GM21737 (cell line): ENCODE data around the gene FGF11.

Experiments
- ATAC-seq: cut with Tn5 transposase; IDR thresholded peaks from one replicate; pipeline ENCODE4 v1.9.1; 2021; ENCODE audit warnings: mild to moderate bottlenecking, moderate library complexity; ENCODE audit not compliant: unreplicated experiment

The FGF11 gene

GRCh38 chr17:7439462-7440112, at the start of gene FGF11:
TSS of gene FGF11 (plus strand) at chr17:7439512. CDS start at chr17:7439621, 109 bp downstream.
- ATAC-seq: no peak

DNA sequence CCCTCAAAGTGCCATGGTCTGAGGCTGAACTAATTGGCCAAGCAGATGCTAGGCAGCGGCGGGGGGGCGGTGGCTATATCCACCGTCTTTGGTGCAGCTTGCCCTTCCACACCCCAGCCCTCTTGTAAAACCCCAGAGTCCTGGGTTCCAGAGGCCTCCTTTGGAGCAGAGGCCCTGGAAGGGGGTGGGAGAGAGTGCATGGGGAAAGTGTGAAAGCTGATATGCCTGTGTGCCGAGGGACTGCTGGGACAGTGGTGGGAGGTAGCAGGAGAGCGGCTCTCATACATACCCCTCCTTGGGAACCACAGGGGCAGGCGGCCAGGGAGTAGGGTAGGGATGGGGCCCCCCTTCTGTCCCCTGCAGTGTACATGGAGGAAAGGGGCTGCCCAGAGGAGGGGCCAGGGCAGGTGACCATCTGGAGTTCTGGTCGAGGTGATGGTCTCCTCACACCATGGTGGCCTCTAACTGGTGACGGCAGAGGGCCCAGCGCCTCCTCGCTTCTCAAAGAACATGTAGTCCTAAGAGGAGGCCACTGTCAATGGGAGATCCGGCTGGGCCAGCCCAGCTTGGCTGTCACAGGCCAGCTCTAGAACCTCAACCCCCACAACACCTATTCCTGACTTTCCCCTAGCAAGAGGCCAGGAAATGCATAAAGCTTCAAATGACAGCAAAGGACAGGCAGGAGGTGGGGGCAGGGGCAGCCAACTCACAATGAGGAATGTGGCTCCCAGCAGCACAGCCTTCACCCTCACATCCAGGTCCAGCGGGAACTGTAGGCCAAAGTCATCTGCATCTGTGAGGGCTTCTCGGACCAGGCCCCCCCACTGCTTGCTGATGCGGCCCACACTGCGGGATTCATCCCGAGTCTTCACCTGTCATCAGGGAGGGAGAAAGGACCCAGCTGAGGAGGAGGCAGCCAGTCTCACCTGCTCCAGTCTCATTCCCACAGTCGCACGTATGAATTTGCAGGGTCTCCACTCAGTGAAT, 49.1 kb upstream of the FGF11 start:
- ATAC-seq: no peak

GRCh38 chr17:7391307-7391706, 48.0 kb upstream of the FGF11 start:
- ATAC-seq: no peak

DNA sequence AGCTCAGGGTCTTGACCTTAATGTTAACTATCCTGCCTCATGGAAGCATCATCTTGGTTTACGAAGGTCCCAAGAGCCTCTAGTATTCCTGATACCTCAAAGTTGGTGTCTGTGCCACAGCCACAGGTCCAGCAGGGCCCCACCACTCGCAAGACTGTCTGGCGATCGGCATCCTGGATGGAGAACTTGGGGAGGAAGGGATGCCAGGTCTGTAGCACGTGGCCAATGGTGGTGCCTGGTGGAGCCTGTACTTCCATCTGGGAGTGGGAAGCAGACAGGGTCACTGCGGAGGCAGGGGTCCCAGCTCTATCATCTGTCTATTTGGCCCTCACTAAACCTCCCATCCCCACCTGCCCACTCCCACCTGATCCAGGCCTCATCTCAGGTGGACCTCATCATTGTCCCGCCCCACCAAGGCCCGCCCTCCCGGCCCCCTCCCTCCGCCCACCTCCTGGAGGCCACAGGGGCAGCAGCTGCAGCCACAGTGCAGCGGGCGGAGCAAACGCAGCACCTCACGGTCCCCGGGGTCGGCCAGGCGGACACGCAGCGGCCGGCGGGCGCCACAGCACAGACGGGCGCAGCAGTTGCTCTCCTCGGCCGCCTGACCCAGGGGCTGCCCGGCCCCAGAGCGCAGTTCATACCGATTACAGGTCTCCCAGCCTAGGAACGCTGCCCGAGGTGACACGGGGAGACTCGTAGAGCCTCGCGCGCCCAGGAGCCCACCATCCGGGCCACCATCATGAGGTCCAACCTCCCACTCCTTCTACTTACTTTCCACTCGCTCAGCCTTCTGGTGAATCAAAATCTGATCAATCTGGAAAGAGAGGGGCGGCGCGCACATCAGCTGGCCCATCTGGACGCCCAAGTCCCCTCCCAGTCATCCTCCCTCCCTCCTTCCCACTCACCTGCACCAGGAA, 46.4 kb upstream of the FGF11 start:
- no peak for ATAC-seq

DNA sequence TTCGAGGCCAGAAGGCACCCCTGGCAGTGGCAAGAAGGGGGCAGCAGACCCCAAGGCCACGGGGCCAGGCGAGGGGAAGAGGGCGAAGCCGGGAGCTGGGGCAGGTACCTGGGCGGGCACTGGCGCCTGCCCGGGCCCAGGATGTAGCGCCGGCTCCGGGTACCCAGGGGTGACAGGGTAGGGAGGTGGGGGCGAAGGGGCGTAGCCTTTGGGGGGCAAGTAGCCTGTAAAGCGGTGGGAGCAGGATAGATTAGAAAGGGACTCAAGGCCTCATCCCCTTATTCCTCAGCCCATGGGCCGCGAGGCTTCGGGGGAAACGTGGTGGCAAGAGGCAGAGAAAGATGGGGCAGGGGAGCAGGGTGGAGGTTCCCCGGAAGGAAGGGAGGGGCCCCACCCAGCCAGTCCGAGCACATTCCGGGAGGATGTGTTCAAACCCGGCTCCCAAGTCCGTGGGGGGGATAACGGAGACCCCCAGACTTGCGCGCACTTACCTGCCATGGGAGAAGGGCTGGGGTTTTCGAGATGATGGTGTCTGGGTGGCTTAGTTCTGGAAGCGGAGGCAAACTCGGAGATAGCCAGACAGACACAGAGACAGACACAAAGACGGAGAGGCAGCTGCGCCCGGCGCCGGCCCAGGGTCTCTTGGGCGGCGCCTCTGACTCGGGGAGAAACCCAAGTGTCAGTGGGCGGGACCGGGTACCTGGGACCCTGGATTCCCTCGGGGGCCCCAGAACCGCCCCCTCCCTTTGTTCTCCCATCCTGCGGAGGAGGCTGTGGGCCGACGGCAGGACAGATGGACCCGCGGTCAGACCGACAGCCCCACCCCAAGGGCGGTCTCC, 45.5 kb upstream of the FGF11 start:
- ATAC-seq: peak; percentile 51

DNA sequence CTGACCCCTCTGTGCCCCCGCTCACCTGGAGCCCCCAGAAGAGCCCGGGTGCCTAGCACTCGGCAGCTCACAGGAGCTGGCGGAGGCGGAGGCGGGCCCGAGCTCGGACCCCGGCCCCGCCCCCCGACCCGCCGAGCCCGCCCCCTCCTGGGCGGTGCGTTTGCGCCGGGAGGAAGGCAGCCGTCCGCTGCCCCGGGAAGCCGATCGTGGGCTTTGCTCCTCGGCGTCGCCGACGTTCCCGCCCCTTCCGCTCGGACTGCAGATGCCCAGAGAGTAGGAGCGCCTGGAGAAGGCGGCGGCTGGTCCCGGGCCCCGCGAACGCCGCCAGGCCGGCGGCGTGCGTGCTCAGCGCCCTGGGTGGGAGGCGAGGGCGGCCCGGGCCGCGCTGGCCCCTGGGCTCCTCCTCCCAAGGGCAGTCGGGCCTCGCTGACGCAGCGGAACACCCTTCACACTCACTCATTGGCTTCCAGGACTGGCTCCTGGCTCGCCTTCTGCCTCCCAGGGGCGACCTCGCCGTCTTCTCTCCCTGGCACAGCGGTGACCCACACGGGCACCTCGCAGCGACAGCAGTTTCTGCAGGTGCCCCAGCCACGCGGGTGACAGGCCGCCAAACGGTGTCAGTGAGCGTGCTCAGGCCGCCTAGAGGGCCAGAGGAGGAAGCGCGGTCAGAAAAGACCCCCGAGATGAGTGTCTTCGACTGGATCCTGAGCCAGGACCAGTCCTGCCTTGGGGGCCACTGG, 44.7 kb upstream of the FGF11 start, which contains the start of gene PLSCR3:
Gene PLSCR3, minus strand, starts transcription at position 74 of the 740 bp plus-strand sequence. CDS start 415 bp downstream, outside the sequence.
- ATAC-seq: peak; percentile 69

- no peak for ATAC-seq
Measured at GRCh38 chr17:7396147-7396546, 43.2 kb upstream of the FGF11 start.

- ATAC-seq: no peak
Measured at GRCh38 chr17:7398612-7399011, 40.7 kb upstream of the FGF11 start.

DNA sequence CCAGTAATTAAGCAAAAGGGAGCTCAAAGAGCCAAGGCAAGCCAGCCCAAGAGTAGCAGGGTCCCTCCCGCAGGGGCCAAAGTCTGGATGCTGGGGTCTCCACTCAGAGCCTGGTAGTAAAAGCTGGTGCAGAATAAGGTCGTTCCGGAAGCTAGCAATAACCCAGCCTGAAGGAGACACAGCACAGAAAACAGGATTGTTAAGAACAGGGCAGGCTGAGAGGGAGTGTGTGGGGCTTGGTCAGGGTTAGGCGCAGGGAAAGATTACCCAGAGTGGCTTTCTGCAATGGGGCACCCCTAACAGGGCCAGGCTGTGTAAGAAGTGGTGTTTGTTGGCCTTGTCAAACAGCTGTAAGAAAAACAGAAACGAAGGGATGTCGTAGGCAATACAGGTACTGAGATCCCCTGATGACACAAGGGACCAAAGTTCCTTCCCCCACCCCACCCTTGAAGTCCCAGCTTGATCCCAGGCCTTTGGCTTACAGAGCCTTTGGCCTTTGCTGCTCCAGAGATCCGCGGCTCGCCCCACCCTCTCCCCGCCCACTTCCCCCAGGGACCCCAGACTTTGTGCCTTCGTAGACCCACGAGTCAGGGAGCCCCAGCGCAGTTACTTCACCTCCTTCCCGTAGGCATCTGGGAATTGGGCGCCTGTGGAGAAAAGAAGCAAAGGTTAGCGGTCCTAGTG, 36.1 kb upstream of the FGF11 start:
- ATAC-seq: no peak

- ATAC-seq: no peak
Measured at GRCh38 chr17:7403727-7403976, 35.7 kb upstream of the FGF11 start.

DNA sequence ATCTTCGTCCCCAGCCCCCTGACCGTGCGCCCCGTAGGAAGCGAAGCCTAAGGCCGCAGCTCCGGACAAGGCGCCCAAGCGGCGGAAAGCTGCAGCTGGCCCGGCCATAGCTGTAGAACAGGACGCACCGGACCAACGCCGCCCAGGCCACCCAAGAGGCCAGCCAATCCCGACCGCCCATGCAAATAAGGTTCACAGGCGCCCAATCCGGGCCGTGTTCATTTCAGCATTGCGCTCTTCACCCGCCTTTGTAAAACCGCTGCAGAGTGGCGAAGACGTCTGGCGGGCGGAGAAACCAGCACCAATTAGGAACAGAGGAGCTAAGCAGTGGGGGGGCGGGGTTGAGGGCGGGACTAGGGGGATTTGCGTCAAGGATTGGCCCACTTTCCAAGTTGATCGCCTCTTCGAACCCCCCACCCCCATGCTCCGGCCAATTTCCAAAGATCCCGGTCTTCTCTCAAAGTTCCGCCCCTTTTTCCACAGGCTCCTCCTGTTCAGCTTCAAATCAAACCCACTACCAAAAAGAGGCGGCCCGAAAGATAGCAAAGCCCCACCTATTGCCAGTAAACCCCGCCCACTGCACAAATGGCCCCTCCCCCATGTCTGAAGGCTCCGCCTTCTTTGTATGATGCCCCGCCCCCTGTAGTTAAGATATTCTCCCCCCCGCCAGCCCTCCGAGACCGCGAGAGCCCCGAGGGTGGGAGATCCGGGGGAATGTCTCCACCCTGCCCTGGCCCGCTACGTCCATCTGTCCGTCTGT, 35.2 kb upstream of the FGF11 start, which contains the start of gene TMEM256:
Gene TMEM256, minus strand, starts transcription at position 121 of the 760 bp plus-strand sequence. Its CDS starts 13 bp downstream, at position 108.
- peak; percentile 88 for ATAC-seq

GRCh38 chr17:7404737-7405349, 34.5 kb upstream of the FGF11 start:
- peak; percentile 12 for ATAC-seq

DNA sequence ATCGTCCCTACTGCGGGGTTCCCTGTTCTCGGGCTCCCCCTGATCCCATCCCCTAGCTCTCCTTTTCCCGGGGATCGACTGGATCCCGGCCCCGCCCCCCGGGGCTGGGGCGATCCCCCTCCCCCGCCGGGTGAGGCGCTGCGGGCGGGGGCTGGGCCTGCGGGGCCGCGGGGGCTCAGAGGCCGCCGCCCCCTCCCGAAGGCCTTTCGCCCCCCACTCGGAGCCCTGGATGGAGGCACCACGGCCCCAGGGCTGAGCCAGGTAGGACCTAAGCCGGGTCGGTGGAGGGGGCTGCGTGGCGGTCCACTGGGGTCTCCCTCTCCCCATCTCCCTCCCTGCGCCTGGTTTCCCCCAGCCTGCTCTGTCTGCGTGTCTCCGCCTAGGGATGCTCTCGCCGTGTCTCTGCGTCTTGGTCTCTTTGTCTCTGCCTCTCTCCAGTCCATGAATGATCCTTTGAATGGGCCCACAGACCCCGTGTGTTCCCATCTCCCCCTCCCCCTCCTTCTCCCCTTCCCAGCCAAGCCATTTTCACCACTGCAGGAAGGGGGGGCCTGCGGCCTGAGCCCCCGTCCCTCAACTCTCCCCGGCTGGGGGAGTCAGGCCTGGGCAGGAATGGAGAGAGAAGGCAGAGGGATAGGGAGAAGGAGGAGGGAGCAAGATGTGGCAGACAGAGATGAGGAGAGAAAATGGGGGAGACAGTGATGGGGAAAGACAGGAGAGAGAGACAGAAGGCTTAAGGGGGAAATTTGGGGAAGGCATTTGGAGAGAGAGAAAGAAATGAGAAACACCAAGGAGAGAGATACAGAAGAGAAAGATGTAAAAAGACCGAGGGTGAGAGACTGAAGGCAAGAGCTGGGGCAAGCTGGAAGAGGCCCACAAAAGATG, 33.7 kb upstream of the FGF11 start:
- no peak for ATAC-seq

- ATAC-seq: no peak
Measured at GRCh38 chr17:7406235-7406825, 33.0 kb upstream of the FGF11 start.

DNA sequence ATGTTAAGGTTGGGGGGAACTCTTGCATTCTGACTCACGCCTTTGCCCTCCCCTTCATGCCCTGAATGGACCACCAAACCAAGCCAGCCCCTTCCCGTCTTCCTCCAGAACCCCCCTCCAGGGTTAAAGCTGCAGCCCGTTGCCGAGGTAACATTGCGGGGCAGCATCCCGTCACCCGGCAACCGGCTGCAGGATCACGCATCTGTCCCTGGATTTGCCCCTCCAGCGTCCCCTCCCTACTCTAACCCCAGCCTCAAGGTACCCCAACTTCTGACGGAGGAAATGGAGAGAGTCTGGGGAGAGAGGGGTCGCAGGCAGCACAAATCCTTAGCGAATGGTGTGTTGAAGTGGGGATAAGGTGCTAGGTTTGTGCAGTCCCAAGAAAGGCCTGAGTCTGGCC, 32.2 kb upstream of the FGF11 start:
- no peak for ATAC-seq
